CD1c-positive myeloid dendritic cell (primary cell): ENCODE results near the gene HOXD12.

Source experiments
- DNase-seq: peaks from one replicate; pipeline ENCODE4 v3.0.0-alpha.2; 2016; ENCODE audit errors: extremely low spot score

HOXD12 gene

GRCh38 chr2:176099728-176100546, at the start of gene HOXD12:
Gene HOXD12 (plus strand): TSS chr2:176099795. CDS start chr2:176099802, 7 bp downstream.
- DNase-seq: no peak

- DNase-seq: no peak
Observed at GRCh38 chr2:176056406-176056805, 43.2 kb upstream of the HOXD12 start.

GRCh38 chr2:176063958-176064357, 35.6 kb upstream of the HOXD12 start:
- no peak for DNase-seq

- no peak for DNase-seq
Observed at GRCh38 chr2:176066645-176067588, 32.7 kb upstream of the HOXD12 start.

GRCh38 chr2:176067589-176068418, 31.8 kb upstream of the HOXD12 start:
- no peak for DNase-seq

GRCh38 chr2:176068419-176068832, 31.2 kb upstream of the HOXD12 start:
- no peak for DNase-seq

GRCh38 chr2:176071330-176072291, 28.0 kb upstream of the HOXD12 start:
- DNase-seq: no peak

GRCh38 chr2:176072292-176072669, 27.3 kb upstream of the HOXD12 start:
- DNase-seq: no peak

GRCh38 chr2:176072951-176073904, 26.4 kb upstream of the HOXD12 start:
- DNase-seq: no peak

- DNase-seq: no peak
Observed at GRCh38 chr2:176074919-176075425, 24.6 kb upstream of the HOXD12 start.

GRCh38 chr2:176075481-176075880, 24.1 kb upstream of the HOXD12 start:
- no peak for DNase-seq

- DNase-seq: no peak
Observed at GRCh38 chr2:176076063-176076462, 23.5 kb upstream of the HOXD12 start.

GRCh38 chr2:176076796-176077195, 22.8 kb upstream of the HOXD12 start:
- no peak for DNase-seq

GRCh38 chr2:176078541-176079284, 20.9 kb upstream of the HOXD12 start:
- DNase-seq: no peak

- DNase-seq: no peak
Observed at GRCh38 chr2:176079285-176079830, 20.2 kb upstream of the HOXD12 start.

GRCh38 chr2:176079831-176080539, 19.6 kb upstream of the HOXD12 start:
- DNase-seq: peak; percentile 22

- DNase-seq: peak; percentile 21
Observed at GRCh38 chr2:176080540-176081375, 18.8 kb upstream of the HOXD12 start.
